GM18867 (cell line): ENCODE results near the gene MTUS2.
"Not testable (repeated sequence)": the region's sequence is repeated elsewhere in the genome, so short reads cannot be mapped to it uniquely, and the experiment has no call there.

ENCODE experiments used
- ATAC-seq: cut with Tn5 transposase; IDR thresholded peaks from one replicate; pipeline ENCODE4 v1.9.1; 2021; ENCODE audit warnings: mild to moderate bottlenecking, moderate library complexity; ENCODE audit not compliant: unreplicated experiment

The MTUS2 gene

DNA sequence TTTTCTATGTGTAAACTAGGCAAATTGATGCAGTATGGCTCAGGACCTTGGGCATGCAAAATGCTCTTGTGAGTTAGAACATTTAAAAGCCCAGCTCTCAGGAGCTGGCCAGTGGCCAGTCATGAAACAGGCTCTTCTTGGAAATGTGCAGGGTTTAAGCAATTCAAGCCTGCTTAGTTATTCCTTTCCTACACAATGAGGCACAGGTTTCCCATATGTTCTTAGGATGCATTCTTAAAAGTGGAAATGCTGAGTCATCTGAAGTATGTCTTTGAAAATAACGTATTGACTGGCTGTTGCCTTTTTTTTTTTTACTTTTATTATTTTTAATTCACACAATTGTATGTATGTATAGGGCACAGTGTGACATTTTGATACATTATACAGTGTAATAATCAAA is 474.7 kb downstream of the MTUS2 start:
- ATAC-seq: no peak

- ATAC-seq: no peak
Measured at GRCh38 chr13:29301027-29301426, 480.9 kb downstream of the MTUS2 start.

- ATAC-seq: no peak
Measured at GRCh38 chr13:29304148-29304547, 484.0 kb downstream of the MTUS2 start.

DNA sequence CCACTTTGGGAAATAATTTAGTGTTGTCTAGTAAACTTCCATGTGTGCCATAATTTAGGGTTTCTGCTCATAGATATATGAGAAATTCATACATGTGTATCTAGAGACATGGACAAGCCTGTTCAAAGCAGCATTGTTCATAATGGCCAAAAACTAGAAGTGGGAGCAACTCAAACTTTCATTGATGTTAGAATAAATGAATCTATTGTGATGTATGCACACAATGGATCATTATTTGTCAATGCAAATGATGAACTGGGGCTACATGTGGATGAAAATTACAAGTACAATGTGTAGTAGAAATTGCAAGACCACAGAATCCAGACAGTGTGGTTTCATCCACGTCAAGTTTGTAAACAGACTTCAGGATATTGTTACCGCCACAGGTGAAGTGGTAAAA is 490.7 kb downstream of the MTUS2 start:
- no peak for ATAC-seq

- no peak for ATAC-seq
Measured at GRCh38 chr13:29315847-29316246, 495.7 kb downstream of the MTUS2 start.

GRCh38 chr13:29317828-29318227 is 497.7 kb downstream of the MTUS2 start:
- ATAC-seq: no peak

DNA sequence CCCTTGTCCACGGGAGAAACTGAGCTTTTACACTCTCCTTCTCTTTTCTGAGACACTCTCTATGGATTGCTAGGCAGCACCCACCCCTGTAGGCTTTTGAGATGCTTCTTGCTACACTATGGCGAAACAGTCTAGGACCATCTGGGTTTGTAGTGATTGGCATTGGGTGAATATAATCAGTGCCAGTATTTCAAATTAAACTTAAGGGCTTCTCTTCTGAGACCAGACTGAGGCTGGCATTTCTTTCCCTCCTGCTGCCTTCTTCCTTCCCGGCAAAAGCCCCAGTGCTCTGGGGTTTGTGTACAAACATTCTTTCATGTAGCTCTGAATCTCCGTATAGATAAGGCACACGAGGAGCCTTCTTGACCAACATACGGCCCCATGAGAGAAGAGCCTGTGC is 498.6 kb downstream of the MTUS2 start:
- no peak for ATAC-seq

DNA sequence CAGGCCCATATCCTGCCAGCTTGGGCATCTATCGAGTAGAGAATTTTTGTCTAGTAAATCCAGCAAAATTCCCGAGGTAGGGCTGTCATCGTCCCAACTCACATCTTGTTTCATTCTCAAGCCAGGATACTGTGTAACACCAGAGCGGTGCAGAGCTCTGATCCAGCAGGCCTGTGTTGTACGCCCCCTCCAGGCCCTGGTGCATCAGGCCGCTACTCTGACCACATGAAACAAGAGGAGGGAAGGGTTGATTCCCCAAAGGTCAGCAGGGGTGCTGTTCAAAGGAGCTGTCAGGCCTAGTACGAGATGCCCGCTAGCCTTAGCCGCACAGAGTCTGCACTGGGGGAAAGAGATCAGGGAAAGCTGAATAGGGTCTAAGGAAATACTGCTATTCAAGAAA is 499.3 kb downstream of the MTUS2 start:
- ATAC-seq: no peak

- no peak for ATAC-seq
Measured at GRCh38 chr13:29323954-29324353, 503.8 kb downstream of the MTUS2 start.

DNA sequence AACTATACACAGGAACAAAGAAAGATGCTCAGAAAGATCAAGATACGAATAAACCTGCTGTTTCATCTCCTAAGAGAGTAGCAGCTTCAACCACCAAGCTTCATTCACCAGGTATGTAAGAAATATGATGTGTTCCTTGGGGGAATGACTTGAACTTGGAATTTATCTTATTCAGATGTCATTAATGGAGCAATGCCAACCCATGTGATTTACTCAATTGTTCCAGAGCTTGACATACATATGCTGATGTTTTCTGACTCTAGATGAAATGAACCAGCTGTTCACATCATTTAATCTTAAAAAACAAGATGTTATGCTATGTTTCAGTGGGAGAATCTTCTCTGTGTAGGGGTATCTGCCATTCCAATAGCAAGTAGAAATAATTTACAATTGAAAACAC is 504.5 kb downstream of the MTUS2 start:
- no peak for ATAC-seq

DNA sequence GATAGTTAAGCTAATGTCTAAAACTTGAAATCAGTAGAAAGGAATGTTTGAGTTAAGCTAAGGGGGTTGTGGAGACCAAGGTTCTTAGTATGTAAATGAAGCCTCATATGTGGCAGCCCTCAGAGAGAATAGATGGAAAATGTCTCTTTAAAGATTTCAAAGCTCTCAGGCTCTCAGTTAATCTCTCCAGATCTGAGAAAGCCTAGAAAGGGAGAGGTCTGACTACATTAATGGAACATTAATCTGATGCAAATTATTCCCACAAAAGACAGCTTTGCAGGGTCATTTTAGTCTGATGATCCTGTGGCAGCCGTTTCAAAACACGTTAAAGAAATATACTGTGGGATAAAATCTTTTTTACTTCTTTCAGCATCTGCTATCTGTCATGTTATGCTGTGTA is 508.4 kb downstream of the MTUS2 start:
- no peak for ATAC-seq

DNA sequence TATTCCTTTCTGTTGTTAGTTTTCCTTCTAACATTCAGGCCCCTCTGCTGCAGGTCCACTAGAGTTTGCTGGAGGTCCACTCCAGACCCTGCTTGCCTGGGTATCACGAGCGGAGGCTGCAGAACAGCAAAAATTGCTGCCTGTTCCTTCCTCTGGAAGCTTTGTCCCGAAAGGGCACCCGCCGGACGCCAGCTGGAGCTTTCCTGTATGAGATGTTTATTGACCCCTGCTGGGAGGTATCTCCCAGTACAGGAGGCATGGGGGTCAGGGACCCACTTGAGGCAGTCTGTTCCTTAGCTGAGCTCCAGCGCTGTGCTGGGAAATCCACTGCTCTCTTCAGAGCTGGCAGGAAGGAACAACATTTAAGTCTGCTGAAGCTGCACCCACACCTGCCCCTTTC is 516.2 kb downstream of the MTUS2 start:
- no peak for ATAC-seq

DNA sequence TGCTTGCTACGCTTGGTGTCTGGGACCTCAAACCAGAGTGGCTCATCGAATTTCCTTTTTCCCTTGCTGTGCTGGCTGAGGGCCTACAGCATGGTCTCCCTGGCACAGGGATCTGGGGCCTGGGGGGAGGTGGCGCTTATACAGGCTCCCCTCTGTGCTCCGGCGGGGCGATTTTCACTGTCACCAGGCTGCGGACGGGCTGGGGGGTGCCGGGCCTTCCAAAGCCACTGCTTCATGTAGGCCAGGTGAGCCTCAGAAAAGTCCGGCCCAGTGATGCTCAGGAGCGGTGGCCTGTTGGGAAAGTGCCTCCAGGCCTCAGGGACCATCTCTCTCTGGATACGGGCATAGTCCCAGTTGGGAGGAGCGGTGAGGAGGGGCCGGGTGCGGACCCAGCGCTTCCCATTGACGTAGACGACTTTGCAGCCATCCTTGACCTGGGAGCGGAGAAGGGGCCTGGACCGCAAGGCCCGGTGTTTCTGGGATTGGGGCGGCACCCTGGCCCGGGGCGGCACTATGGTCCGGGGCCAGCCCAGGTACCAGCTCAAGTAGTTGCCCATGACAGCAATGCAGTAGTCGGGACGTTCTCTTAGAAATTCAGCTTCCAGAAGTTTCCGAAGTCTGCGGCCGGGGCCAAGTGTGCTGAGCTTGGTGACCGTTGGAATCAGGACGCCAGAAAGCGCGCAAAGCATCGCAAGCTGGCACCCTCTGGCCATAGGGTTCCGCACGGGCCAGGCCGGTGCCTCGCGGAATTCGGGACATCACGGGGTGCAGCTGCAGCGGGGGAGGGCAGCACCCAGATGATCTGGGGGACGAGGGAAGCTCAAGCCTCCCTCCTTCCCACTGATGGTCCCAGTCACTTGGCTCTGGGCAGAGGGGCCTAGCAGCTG is 519.5 kb downstream of the MTUS2 start:
- ATAC-seq: no peak

DNA sequence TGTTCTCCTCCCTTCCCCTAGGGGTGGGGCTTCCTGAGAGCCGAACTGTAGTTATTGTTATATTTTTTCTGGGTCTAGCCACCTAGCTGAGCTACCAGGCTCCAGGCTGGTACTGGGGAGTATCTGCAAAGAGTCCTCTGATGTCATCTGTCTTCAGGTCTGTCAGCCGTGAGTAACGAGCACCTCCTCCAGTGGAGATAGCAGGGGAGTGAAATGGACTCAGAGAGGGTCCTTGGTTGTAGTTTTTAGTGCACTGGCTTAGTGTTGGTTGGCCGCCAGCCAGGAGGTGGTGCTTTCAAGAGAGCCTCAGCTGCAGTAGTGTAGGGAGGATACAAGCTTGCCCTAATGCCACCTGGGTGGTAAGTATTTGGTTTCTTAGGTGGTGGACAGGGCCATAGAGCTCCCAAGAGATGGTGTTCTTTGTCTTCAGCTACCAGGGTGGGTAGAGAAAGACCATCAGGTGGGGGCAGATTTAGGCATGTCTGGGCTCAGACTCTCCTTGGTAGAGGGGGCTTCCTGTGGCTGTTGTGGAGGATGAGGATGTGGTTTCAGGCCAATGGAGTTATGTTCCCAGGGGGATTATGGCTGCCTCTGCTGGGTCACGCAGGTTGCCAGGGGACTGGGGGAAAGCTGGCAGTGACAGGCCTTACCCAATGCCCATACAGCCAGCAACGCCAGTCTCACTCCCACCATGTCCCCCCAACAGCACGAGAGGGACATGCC is 525.9 kb downstream of the MTUS2 start:
- not testable (repeated sequence) for ATAC-seq

DNA sequence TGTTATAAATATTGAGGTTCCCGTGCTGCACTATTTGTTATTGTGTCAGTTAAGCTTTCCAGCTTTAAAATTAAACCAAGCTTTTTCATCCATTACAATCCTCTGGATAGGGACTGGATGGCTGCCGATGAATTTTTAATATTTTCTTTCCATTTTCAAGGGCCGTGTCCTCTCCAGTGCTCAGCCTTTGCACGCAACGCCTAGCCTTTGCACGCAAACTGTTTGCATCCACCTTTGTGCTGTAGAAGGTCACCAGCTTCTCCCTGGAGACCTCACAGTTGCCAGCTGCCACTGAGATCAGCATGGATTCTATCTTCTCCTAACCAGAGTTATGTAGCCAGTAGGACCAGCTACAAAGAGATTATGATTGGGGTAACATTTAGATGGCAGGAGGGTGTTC is 534.9 kb downstream of the MTUS2 start:
- ATAC-seq: no peak

DNA sequence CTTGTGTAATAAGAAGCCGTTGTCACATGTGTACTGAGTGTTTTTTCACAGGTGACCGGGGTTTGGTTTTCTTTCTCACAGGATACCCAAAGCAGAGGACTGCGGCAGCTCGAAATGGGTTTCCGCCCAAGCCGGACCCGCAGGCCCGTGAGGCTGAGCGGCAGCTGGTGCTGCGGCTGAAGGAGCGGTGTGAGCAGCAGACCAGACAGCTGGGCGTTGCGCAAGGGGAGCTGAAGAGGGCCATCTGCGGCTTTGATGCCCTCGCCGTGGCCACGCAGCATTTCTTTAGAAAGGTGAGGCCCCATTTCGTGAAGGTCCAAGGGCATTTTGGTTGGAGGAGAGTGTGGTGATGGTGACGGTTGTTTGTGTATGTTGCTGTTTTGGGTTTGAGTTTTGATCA is 539.0 kb downstream of the MTUS2 start:
- ATAC-seq: no peak

DNA sequence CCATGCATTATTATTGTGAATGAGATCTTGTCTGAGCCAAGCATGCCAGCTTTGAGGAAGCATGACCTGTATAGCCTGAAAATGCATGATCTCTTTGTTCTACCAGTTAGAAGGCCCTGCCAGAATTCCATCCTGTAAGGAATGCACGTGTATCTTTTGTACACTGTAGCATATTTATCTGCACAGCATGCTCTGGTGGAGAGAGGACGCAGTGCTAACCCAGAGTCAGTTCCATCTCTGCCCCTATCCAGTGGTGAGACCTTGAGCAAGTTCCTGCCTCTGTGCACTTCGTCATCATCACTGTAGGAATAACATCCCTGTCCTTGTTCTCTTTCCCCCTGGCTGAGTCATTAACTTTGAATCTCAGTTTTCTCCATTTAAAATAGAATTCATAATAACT is 541.6 kb downstream of the MTUS2 start:
- ATAC-seq: no peak

DNA sequence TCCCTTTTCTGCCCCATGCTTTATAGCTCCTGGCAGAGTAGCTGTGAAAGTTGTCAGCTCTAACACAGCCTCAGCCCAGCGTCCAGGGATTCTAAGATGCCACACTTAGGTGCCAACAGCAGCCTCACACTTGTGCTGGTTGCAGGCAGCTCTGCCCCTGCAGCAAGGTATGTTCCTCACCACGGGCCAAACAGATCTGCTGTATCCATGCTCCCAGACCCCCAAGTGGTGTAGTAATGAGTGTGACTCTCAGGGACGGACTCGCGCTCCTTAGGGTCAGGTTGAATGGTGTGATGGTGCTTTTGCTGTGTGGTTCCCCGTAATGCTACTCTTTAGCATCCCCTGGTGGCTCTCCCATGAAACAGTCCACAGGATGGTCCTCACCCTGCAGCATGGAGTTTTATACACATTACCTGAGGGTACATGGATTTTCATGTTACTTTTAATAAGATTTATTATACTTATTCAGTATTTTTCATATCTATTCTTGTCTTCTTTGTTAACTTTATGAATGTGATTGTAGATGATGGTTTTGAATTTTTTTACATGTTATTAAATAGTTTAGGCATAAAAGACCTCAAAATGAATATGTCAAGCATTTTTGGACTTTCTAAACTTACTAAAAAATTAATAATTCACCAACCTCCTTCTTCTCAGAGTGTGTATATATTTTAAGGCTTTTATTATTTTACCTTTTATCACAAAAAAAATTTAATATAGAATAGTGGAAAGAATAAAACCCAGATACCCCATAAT is 542.9 kb downstream of the MTUS2 start:
- ATAC-seq: peak; percentile 94

GRCh38 chr13:29369060-29369743 is 549.1 kb downstream of the MTUS2 start:
- peak; percentile 56 for ATAC-seq

DNA sequence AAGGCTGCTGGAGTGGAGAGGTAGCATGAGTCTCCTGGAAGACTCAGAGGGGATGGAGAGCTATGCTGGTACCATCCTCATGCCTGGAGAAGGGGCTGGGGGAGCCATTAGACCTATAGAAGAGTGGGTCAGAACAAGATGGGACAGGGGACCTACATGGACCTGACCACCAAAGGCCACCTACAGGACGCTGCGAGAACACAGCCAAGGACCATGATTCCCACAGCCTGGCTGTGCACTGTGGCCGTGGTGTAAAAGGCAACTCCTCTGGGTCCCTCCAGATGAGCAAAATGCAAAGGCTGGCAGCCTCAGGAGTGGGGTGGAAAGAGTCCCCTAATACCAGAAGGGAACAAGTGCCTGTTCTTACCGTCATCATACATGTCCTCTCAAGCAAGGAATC is 559.1 kb downstream of the MTUS2 start:
- ATAC-seq: no peak

DNA sequence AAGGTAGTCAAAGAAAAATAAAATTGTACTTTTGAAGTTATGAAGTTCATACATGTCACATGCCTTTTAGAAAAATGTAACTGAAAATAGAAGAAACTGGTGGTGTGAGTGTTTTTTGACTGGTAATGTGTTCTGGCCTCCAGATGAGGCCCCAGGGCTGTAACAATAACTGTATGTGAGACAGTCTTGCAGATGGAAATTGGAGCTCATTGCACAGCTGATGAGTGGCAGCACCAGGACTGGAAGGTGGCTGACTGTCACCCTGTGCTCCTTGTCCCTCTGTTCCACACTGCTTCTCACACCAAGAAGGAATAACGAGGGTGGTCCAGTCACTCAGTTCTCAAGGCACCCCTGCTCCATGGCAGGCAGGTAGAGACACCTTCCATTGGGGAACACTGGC is 559.7 kb downstream of the MTUS2 start:
- no peak for ATAC-seq
